ENCODE measurements around the gene PNPLA2.
A peak's percentile ranks its signal among the peaks of the same experiment; 100 is the strongest.

PNPLA2 gene

GRCh38 chr11:782264-783174 lies 36.2 kb upstream of the PNPLA2 start:
- in situ Hi-C loops (cut with HindIII; ENCODE audit: low pct_ligation_motif_present, low pct_unique_long_range_greater_than_20kb, low sequenced_read_pairs) = no loop called here

GRCh38 chr11:783581-784015 lies 35.1 kb upstream of the PNPLA2 start:
- no peak for DNase-seq
- in situ Hi-C loops (cut with HindIII; ENCODE audit: low pct_ligation_motif_present, low pct_unique_long_range_greater_than_20kb, low sequenced_read_pairs) = no loop called here

More at GRCh38 chr11:782264-783174, 36.2 kb upstream of the PNPLA2 start:
- DNase-seq = no peak

- no peak for DNase-seq
- in situ Hi-C loops (cut with HindIII; ENCODE audit: low pct_ligation_motif_present, low pct_unique_long_range_greater_than_20kb, low sequenced_read_pairs) = no loop called here
Measured at GRCh38 chr11:786235-787083, 32.3 kb upstream of the PNPLA2 start.

- no peak for DNase-seq
- in situ Hi-C loops (cut with HindIII; ENCODE audit: low pct_ligation_motif_present, low pct_unique_long_range_greater_than_20kb, low sequenced_read_pairs) = no loop called here
Measured at GRCh38 chr11:787084-787675, 31.5 kb upstream of the PNPLA2 start.

GRCh38 chr11:788009-788640 lies 30.6 kb upstream of the PNPLA2 start:
- DNase-seq = no peak
- in situ Hi-C loops (cut with HindIII; ENCODE audit: low pct_ligation_motif_present, low pct_unique_long_range_greater_than_20kb, low sequenced_read_pairs) = no loop called here

- in situ Hi-C loops (cut with HindIII; ENCODE audit: low pct_ligation_motif_present, low pct_unique_long_range_greater_than_20kb, low sequenced_read_pairs) = no loop called here
- no peak for DNase-seq
Measured at GRCh38 chr11:788953-789940, 29.5 kb upstream of the PNPLA2 start.

GRCh38 chr11:789943-790342 lies 28.8 kb upstream of the PNPLA2 start, which contains the start of gene CEND1:
TSS of gene CEND1 (minus strand) at chr11:790090. CDS start at chr11:788576, 1,514 bp downstream.
- in situ Hi-C loops (cut with HindIII; ENCODE audit: low pct_ligation_motif_present, low pct_unique_long_range_greater_than_20kb, low sequenced_read_pairs) = no loop called here
- peak; percentile 40 for DNase-seq

GRCh38 chr11:790721-791564 lies 27.8 kb upstream of the PNPLA2 start:
- DNase-seq = no peak
- in situ Hi-C loops (cut with HindIII; ENCODE audit: low pct_ligation_motif_present, low pct_unique_long_range_greater_than_20kb, low sequenced_read_pairs) = no loop called here

GRCh38 chr11:791658-792534 lies 26.8 kb upstream of the PNPLA2 start:
- no peak for DNase-seq
- in situ Hi-C loops (cut with HindIII; ENCODE audit: low pct_ligation_motif_present, low pct_unique_long_range_greater_than_20kb, low sequenced_read_pairs) = no loop called here

GRCh38 chr11:792535-792821 lies 26.2 kb upstream of the PNPLA2 start:
- no peak for DNase-seq
- in situ Hi-C loops (cut with HindIII; ENCODE audit: low pct_ligation_motif_present, low pct_unique_long_range_greater_than_20kb, low sequenced_read_pairs) = no loop called here

GRCh38 chr11:792873-793272 lies 25.8 kb upstream of the PNPLA2 start:
- DNase-seq = no peak
- in situ Hi-C loops (cut with HindIII; ENCODE audit: low pct_ligation_motif_present, low pct_unique_long_range_greater_than_20kb, low sequenced_read_pairs) = no loop called here

- DNase-seq = no peak
- in situ Hi-C loops (cut with HindIII; ENCODE audit: low pct_ligation_motif_present, low pct_unique_long_range_greater_than_20kb, low sequenced_read_pairs) = no loop called here
Measured at GRCh38 chr11:793556-793955, 25.2 kb upstream of the PNPLA2 start.

- in situ Hi-C loops (cut with HindIII; ENCODE audit: low pct_ligation_motif_present, low pct_unique_long_range_greater_than_20kb, low sequenced_read_pairs) = no loop called here
- no peak for DNase-seq
Measured at GRCh38 chr11:794013-794765, 24.5 kb upstream of the PNPLA2 start.

- in situ Hi-C loops (cut with HindIII; ENCODE audit: low pct_ligation_motif_present, low pct_unique_long_range_greater_than_20kb, low sequenced_read_pairs) = no loop called here
- no peak for DNase-seq
Measured at GRCh38 chr11:794766-795633, 23.7 kb upstream of the PNPLA2 start.

All from ACHN (cell line).